ENCODE data around the gene SLC22A1.

DNA sequence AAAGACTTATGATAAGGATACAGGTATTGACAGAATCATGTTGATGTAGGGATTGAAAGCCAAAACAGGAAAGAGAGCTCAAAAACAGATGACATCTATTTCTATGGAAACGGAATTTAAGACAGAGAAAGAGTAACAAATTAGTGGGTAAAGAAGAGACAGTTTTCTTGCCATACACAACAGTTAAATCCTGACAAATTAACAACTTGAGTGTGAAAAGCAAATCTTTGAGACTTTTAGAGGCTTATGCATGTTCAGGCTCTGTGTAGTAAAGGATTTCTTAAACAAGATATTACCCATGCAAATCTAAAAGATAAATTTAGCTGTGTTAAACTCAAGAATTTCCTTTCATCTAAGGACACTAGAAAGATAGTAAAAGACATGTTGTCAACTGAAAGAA lies 68.5 kb downstream of the SLC22A1 start:
- TF ChIP-seq POLR2AphosphoS5 (IDR thresholded peaks at IDR 0.05; ENCODE audit: borderline replicate concordance, low read depth, low read length) (no peak), EZH2 (IDR thresholded peaks at IDR 0.05) (no peak), FOXP2 (optimal IDR thresholded peaks at IDR 0.05; ENCODE audit: control extremely low read depth, extremely low read length, insufficient read depth) (no peak)

Measured in SK-N-MC (cell line).